ENCODE measurements around the gene RUNX2.

DNA sequence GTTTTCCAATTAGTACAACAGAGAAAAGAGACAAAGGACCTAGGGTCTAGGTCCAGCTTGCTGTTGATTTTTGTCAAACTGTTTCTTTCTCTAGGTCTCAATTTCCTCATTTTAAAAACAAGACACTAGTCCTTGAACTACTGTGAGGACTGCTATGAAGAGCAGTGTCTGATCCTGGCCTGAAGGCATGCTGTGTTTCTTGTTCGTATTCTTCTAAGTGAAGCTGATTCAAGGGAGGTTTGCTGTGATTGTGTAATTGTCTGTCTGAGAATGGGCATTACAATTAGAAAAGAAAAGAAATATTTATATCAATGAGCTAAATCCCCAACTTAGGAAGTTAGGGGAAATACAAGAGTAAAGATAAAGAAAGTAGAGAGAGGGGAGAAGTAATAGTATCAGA, 277.8 kb downstream of the RUNX2 start:
- TF ChIP-seq, protein P1, sequence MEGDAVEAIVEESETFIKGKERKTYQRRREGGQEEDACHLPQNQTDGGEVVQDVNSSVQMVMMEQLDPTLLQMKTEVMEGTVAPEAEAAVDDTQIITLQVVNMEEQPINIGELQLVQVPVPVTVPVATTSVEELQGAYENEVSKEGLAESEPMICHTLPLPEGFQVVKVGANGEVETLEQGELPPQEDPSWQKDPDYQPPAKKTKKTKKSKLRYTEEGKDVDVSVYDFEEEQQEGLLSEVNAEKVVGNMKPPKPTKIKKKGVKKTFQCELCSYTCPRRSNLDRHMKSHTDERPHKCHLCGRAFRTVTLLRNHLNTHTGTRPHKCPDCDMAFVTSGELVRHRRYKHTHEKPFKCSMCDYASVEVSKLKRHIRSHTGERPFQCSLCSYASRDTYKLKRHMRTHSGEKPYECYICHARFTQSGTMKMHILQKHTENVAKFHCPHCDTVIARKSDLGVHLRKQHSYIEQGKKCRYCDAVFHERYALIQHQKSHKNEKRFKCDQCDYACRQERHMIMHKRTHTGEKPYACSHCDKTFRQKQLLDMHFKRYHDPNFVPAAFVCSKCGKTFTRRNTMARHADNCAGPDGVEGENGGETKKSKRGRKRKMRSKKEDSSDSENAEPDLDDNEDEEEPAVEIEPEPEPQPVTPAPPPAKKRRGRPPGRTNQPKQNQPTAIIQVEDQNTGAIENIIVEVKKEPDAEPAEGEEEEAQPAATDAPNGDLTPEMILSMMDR (IDR thresholded peaks at IDR 0.05; ENCODE audit: poor library complexity) = no peak
- no peak for TF ChIP-seq EZH2phosphoT487 (IDR thresholded peaks at IDR 0.05; ENCODE audit: low read depth, severe bottlenecking, unreplicated experiment)

Measured in hepatocyte (in vitro differentiated cells).